GM18507 (cell line): ENCODE measurements around the gene SLC4A1.

ENCODE experiments used
- DNase-seq: peaks from one replicate; pipeline ENCODE4 v3.0.0; 2011; ENCODE audit warnings: low read depth; ENCODE audit not compliant: insufficient read length; ENCODE audit errors: extremely low spot score
- FAIRE-seq: peaks from 2 replicates; lab custom pipeline; 2011; peaks lifted over from hg19 to GRCh38; lab: Jason Lieb, UNC

The SLC4A1 gene

DNA sequence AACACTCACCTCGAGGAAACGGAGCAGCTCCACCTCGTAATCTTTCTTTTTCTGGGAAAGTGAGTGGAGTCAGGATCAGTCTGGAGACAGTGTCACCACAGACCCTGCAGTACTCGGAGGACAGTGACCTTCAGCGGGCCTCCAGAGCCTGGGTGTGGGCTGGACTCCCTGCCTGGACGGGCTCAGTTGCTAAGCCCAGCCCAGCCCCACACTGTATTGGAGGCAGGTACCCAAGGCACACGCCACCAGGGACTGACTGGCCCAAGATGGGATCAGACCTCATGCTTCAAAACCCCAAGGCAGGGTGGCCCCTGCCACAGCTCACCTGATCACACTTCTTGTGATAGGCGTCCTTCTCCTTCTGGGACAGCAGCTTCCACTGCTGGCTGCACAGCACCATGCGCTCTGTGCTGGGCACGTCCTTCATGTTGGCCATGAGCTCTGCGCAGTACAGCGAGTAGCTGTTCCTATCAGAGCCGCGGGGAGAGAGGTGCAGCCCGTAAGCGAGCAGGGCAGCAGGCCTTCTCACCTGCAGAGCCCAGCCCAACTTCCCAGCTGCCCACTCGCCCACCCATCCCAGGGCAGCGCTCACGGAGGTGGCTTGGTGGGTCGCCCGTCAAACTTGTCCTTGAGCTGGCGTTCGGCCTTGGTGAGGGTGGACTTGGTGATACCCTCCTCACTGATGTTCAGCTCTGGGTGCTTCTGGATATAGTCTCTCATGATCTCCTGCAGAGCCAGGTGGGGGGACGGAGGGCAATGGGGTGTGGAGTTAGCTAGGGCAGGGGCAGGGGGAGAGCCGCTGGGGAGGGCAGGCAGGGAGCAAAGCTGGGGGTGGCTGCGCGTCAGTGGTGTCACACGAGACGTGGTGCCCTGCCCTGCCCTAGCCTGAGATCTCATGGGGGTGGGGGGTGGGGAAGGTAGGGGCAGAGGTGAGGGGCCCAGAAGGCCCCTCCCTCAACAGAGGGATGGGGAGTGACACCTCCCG is 56.4 kb downstream of the SLC4A1 start:
- no peak for DNase-seq
- no peak for FAIRE-seq

DNA sequence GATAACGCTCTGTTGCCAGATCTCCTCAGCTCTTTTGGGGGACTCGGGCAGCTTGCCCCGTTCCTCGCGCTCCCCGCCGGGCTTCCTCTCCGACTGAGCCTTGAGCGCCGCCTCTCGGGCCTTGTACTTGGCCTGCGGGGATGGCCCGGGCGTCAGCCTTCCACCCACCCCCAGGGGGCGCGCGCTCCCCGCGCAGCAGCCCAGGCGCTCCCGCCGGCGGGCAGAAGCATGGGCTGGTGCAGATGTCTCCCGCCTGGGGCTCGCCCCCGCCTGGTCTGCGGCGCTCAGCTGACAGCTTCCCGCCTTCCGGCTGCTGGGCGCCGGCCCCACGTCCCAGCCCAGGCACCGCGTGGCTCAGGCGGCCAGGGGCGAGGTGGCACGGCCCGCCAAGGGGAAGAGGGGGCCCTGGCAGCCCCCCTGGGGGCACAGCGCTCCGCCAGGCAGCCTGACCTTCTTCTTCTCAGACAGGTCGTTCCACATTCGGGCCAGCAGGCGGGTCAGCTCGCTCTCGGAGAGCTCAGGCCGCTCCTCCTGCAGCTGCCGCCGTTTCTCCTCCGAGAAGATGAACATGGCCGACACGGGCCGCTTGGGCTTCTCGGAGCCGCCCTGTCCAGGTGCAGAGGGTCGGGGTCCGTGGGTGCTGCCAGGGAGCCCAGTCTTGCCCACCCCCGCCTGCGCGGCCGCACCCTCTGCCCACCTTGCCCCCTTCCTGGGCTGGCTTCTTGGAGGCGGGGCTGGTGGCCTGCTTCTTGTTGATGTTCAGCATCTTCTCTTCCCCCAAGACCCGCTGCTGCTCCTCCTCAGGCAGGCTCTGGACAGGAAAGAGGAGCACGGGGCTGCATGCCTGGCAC is 57.4 kb downstream of the SLC4A1 start:
- DNase-seq (peak; percentile 86), FAIRE-seq (peak; percentile 93)

DNA sequence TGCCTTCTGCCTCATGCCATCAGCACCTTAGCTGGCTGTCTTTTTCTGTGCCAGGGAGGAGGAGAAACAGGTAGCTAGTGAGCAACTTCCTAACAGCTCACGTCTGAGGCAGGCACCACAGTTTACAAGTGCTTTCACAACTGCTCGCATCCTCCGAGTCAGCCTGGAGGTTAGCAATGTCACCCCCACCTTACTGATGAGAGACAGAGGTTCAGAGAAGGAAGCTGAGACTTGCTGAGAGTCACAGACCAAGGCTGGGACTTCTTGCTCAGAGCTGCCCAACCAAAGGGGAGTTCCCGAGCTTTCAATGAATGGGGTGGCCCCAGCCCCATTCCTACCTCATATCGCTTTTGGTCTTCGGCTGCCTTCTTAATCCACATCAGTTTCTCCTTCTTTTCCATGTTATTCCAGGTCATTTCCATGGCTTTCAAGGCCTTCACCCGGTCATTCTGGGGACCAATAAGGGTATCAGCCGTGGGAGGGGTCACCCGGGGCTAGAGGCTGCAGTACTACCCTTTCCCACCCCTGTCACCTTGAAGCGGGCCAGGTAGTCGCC is 58.1 kb downstream of the SLC4A1 start:
- DNase-seq (no peak), FAIRE-seq (no peak)

DNA sequence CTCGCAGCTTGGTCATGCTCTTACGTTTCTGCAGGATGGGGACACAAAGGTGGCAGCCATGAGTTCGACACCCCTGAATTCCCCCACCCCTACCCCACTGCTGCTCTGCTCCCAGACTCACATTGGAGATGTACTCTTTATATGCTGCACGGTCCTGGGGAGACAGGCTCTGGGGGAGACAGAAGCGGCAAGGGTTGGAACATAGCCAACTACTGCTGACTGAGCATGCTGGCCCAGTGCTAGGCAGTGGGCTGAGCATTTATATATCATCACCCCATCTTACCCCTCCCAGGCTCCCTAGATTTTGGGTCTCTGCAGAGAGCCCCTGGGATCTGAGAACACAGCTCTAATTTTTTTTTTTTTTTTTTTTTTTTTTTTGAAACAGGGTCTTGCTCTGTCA is 60.2 kb downstream of the SLC4A1 start:
- no peak for DNase-seq
- FAIRE-seq = no peak

DNA sequence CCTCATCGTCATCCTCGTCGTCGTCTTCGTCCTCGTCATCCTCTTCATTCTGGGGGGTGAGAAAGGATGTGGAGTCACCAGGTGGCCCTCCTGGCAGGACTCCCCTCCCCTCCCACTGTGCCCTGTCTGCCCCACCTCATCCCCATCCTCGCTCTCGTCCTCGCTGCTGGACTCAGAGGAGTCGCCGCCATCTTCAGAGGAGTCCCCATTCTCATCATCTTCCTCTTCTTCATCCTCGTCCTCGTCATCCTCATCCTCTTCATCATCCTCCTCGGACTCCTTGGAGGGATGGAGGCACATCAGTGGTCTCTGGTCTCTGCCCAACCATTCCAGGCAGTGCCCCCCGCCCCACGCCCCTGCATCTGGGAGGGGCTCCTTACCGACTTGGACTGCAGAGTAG is 60.6 kb downstream of the SLC4A1 start:
- DNase-seq = no peak
- no peak for FAIRE-seq

DNA sequence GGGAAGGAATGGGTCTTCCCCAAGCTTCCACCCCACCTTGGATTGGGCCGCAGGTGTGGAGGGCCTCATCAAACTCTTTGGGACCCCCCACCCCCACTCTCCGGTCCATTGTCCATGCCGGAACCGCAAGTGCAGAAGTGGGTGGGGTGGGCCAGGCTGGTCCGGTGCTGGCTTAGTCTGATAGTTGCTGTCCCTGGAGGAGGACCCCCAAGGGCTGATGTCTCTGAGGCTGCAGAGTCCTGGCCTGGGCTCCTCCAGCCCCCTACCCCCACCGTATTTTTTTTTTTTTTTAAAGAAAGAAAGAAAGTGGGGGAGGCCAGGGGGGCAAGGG is 61.1 kb downstream of the SLC4A1 start:
- FAIRE-seq = no peak
- DNase-seq = no peak

DNA sequence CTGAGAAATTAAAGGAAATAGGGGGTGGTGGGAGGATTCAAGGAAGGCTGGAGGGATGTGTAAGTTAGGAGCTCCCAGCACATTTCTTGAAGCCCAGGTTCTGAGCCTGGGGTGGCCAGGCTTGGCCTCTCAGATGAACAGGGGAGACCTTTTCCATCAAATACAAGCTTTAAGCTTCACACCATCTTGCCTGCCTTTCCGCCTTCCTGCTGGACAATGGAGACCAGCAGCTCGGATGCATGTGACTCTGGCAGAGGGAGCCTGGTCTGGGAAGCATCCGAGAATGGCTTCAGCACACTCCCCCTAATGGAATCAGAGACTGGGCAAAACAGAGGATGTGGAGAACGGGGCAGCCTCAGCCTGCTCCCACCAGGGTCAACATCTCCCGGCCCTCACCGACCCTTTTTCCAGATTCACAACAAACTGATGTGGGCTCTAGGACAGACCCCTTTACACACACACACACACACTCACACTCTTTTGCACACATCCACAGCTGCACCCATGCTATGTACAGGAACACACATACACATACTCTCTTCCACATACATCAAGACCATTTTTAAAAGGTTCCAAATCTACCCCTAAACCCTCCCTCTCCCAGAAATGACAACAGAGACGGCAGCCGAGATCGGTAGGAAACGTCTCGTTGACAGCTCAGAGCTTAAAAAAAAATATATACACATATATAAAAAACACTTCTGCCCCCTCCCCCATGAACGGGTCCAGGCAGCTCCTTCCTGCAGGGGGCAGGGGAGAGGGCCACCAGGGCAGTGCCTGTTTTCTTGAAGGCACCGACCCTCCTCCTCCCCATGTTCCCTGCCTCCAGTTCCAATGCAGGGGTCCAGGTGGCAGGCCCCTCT is 61.7 kb downstream of the SLC4A1 start:
- DNase-seq (no peak), FAIRE-seq (no peak)

DNA sequence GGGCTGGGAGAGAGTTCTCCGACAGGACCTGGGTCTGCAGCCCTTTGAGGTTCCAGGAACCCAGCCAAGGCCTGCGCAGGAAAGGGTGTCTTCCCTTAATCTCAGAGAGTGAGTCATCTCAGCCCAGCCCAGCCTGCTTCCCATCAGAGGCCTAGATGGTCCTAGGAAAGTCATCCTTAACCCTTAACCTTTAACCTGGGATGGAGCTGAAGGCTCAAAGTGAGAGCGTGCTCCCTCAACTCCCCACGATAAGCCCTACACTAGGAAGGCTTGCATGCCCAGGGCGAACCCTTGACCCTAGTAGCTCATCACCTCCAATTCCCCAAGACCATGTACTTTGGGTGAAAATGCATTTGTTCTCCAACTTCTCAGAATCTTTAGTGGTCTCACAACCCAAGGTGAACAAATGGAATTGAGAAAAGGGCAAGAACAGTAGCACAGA is 63.5 kb downstream of the SLC4A1 start:
- FAIRE-seq = no peak
- no peak for DNase-seq

DNA sequence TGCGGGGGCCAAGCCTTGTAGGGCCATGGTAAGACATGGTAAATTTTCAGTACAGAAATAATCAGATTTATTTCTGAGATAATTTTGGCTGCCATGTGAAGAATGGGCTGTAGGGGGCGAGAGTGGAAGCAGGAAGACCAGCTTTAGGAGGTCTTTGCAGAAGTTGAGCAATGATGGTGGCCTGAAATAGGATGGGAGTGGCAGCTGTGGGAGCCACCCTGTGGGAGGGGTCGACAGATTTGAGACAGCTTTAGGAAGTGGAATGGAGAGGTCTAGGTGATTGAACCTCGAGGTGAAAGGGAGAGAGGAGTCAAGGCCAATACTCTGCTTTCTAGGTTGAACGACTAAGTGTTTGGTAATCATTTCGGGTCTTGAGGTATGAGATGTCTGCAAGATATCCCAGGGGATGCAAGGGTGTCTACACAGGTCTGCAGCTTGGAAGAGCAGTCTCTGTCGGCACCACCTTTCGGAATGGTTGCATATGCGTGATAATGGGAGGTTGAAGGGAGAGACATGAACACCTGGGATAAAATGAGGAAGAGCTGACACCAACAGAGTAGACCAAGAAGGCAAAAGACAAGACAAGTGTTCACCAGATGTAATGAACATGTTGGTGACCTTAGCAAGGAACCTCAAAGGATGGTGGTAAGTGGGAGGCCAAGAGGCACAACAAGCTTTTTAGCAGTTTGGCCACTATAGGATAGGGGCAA is 64.0 kb downstream of the SLC4A1 start:
- FAIRE-seq = peak; percentile 82
- DNase-seq = no peak

DNA sequence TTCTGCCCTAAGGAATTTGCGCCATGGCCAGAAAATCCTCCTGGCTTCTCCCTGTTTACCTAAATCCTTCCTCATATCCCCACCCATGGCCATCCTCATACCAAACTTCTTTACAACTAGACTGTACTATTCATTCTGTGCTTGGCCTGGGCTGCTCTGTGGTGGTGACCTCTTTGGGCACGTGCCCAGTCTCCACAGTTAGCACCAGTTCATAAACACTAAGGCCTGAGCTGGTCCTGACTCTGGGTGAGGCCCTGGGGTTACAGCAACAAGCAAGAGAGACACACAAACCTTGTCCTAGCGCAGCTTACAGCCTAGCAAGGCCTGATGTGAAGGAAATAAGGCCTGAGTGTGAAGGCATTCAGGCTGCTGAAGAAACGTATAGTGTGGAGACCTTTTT is 65.2 kb downstream of the SLC4A1 start:
- DNase-seq = no peak
- no peak for FAIRE-seq

DNA sequence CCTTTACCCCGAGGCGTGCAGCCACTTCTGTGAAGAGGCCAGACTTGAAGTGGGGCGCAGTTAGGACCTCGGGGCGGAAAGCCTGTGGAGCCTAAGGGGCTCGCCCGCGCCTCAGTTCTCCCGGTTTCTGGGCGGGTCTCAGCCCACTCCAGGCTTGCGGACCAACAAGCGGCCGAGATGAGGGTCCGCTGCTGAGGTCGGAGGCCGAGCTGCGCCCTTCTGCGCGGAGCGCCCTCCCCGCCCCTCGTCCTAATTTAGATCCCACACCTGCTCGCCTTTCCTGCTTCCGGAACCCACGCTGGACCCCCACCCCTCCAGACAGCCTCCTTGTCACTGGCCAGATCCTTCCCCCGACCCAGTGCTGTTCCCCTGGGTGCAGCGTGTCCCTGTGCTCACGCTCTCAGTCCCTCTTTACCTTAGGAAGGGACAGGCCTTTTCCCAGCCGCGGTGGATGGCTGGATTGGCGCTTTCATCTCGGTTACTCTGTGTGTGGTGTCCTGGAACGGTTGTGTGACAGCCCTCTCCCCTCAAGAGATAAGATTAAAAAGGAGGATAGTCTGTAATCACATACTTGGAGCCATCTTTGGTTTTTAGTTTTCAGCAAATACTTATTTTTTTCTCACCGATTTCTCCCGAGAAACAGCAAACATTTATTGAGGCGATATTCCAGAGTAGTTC is 67.3 kb downstream of the SLC4A1 start:
- DNase-seq = no peak
- FAIRE-seq = peak; percentile 18

DNA sequence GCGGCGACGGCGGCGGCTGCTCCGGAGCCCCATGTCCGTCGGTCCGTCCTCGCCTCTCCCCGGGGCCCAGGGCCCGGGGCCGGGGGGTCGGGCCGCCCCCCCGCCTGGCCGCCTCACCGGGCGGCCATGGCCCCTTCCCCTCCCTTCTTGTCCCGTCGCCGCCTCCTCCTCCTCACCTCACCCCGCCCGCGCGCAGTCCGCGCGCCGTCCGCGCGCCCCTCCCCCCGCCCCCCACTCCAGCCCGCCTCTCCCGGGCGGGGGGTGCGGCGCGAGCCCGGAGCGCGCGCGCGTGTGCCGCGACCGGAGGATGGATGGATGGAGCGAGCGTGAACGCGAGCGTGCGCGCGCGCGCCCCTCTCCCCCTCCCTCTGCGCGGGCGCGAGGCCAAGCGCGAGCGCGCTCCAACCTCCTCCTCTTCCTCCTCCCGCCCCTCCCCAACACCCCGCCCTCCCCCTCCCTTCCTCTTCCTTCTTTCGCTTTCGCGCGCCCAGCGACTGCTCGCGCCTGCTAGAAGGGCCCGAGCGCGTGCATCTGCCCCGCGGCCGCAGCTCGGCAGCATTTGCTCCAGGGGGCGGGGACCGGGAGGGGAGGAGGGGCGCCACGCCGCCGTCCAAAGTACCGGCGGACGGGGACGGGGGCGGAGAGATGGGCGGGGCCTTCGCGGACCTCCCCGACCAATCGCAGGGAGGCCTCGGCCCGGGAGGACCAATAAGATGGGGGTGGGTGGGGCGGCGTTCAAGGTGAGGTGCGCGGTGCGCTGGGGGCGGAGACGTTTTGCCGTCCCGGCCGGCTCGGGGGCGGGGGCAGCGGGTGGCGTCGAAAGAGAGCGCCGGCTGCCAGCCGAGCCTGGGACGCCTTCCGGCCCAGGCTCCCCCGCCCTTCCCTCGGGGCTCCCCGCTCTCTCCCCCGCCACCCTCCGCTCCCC is 68.1 kb downstream of the SLC4A1 start, which contains the start of gene ATXN7L3:
ATXN7L3 (minus strand) TSS at position 332 of the 925 bp plus-strand sequence. CDS start 1,814 bp downstream, outside the sequence.
- FAIRE-seq = peak; percentile 96

DNA sequence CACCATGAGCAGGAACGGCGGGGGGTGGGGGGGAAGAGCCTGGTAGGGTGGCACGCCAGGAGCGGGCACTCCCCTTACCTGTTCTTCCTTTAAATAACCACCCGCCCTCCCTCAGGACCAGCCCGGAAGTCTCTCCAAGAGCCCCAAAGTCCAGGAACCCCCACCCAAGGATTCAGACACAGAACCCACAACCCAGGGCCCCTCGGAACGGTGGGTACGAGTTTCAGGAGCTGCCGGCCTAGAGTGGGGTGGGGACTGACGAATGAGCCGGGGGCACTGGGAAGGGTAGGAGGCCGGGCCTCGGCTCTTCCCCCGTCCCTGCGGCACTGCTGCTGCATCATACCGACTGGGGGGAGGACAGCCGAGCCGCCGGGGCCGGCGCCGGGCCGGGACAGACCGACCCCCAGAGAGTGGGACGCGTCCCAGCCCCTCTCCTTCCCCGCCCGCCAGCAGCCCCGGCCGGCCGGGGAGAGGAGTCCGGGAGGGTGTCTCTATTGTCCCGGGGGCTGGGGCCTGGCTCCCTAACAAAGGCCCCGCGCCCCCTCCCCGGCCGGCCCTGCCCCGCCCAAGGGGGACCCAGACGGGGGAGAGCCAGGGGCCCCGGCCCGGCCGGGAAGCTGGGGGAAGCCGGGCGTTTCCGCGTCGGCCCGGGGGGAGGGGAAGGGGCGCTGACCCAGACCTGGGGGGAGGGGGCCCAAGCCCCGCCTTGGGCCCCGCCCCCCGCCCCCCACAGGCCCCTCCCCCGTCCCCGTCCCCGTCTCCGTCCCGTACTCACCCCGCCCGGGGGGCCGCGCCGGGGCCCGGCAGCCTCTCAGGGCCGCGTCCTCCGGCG is 69.0 kb downstream of the SLC4A1 start:
- FAIRE-seq = no peak
- no peak for DNase-seq

More for the DNA sequence above, 68.1 kb downstream of the SLC4A1 start, which contains the start of gene ATXN7L3:
- DNase-seq = peak; percentile 94
